BJ (cell line): ENCODE data around the gene RNU6-1. TPM values are rescaled to one million over a fixed set of nuclear protein-coding genes. Genes with fewer than 3 reads are reported as not detected.

Experiments used
- CTCF ChIA-PET: fragments of 350-600 bp; formaldehyde crosslinking; extraction: SDS; loops from one replicate; lab custom pipeline; 2021; ENCODE audit warnings: antibody characterized with exemption, inconsistent platforms; lab: Yijun Ruan, JAX
- POLR2A ChIA-PET: fragments of 300-600 bp; sonication (Branson Sonifier 250); formaldehyde crosslinking; extraction: SDS; loops from one replicate; lab custom pipeline; 2021; ENCODE audit warnings: antibody characterized with exemption; lab: Charles Lee
- DNase-seq: peaks from one replicate; pipeline ENCODE4 v3.0.0-alpha.2; 2011; ENCODE audit warnings: low read depth
- H3K27me3 ChIP-seq: 2 replicates; pipeline ENCODE4 v1.6.0; 2011; ENCODE audit warnings: low read length; ENCODE audit not compliant: control insufficient read depth, insufficient read depth
- H3K36me3 ChIP-seq: 2 replicates; pipeline ENCODE4 v1.5.1; 2011; ENCODE audit warnings: low read length; ENCODE audit not compliant: control insufficient read depth, insufficient read depth
- H3K4me3 ChIP-seq: 2 replicates; pipeline ENCODE4 v1.5.1; 2011; ENCODE audit warnings: low read depth, mild to moderate bottlenecking, control low read depth, low read length
- polyA plus RNA-seq: library from polyadenylated mRNA; depleted of rRNA; stranded (reverse); fragments of >200 nt; gene quantifications from 2 replicates; pipeline ENCODE4 v1.2.3, GENCODE V29; 2011
- TF ChIP-seq, protein P1 (sequence below): IDR thresholded peaks from 2 replicates; pipeline ENCODE4 v1.5.1; 2011; ENCODE audit warnings: low read depth, mild to moderate bottlenecking, control low read depth, inconsistent platforms, low read length, moderate library complexity; ENCODE audit not compliant: insufficient read depth

The RNU6-1 gene
- polyA plus RNA-seq, 1 experiment = not detected

- DNase-seq = no peak
- CTCF ChIA-PET = interaction anchor here (0.5 to 2.3 kb wide), 3 partner anchors 9 to 529 kb away, joined by 3 to 9 read pairs (median 6); no protein-coding TSS in a partner anchor
- TF ChIP-seq, protein P1, sequence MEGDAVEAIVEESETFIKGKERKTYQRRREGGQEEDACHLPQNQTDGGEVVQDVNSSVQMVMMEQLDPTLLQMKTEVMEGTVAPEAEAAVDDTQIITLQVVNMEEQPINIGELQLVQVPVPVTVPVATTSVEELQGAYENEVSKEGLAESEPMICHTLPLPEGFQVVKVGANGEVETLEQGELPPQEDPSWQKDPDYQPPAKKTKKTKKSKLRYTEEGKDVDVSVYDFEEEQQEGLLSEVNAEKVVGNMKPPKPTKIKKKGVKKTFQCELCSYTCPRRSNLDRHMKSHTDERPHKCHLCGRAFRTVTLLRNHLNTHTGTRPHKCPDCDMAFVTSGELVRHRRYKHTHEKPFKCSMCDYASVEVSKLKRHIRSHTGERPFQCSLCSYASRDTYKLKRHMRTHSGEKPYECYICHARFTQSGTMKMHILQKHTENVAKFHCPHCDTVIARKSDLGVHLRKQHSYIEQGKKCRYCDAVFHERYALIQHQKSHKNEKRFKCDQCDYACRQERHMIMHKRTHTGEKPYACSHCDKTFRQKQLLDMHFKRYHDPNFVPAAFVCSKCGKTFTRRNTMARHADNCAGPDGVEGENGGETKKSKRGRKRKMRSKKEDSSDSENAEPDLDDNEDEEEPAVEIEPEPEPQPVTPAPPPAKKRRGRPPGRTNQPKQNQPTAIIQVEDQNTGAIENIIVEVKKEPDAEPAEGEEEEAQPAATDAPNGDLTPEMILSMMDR = no peak
- POLR2A ChIA-PET = no interaction called here
- Histone ChIP-seq H3K27me3 (peaks cover 77% of the 10 kb centered on the region), H3K4me3 (no peak overlapping the region), H3K36me3 (no peaks in the 10 kb centered on the region)
Observed at GRCh38 chr15:67824197-67824968, 15.5 kb downstream of the RNU6-1 start.

- ChIA-PET POLR2A (no interaction called here), CTCF (interaction anchor here (2.2 to 2.3 kb wide), 2 partner anchors 8 to 367 kb away, joined by 6 to 9 read pairs; no protein-coding TSS in a partner anchor)
- TF ChIP-seq, protein P1 = no peak
- Histone ChIP-seq H3K27me3 (peaks cover 76% of the 10 kb centered on the region), H3K4me3 (no peak overlapping the region), H3K36me3 (no peaks in the 10 kb centered on the region)
- DNase-seq = no peak
Observed at GRCh38 chr15:67823314-67824196, 16.3 kb downstream of the RNU6-1 start.

DNA sequence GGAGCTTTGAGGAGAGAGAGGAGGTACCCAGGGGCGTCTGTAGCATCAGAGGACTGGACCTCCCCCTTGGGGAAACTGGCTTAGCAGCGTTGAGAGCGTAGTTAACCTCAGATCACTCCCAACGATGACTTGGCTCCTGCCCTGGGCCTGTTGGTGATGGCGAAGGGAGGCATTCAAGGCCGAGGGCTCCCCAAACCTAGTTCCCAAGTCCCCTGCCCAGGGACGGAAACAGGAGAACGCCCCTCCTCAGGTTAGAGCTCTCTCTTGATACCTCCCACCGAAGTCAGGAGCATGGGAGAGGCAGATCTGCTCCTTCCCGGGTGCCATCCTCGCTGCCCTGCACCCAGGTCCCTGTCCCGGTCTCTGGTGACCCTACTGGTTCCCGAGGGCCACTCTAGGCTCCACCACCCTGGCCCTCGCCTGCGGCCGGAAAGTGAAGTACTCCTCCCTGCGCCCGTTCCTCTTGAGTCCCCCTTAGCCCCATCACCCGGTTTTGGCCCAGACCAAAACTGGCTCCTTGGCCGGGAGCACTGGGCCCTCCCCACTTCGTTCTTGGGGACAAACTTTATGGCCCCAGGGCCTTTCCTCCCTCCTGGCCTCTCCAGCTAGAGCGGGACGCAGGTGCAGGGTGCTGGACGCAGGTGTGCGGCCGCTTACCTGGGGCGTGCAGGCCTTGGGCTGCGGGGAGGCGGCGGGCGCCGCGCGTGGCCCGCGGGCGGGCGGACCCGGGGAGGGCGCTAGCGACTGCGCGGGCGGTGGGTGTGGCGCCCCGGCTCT lies 17.1 kb downstream of the RNU6-1 start:
- Histone ChIP-seq H3K27me3 (peaks cover 74% of the 10 kb centered on the region), H3K4me3 (no peak overlapping the region), H3K36me3 (no peaks in the 10 kb centered on the region)
- TF ChIP-seq, protein P1 = no peak
- DNase-seq = no peak
- CTCF ChIA-PET = interaction anchor here (2.2 kb wide), 1 partner anchor 366 kb away, joined by 9 read pairs; no protein-coding TSS in a partner anchor
- POLR2A ChIA-PET = no interaction called here

DNA sequence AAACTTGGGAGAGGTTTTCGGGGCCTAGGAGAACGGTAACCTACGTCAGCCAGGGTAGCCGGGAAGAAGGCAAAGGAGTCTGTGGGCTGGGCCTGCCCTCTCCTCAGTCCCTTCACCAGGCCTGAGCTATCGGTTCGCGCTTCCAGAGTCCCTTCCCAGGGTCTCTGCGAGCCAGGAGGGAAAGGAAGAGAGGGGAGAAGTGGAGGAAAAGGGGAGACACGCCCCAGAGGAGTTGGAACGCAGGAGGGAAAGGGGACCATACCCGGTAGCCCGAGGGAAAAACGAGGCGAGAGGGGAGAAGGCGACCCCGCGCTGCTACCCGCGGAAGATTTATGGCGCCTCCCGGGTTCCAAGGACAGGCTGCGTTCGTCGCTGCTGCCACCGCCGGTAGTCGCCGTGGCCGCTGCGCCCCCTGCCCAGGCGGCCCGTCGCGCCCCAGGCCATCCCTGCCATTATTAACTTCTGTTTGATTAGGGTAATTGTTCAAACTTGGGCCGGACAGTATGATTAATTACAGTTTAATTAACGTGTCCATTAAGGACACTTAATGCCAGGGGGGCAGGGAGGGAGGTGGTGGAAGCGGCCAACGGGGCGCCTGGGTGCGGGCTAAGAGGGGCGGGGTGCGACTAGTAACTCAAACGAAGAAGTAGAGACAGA lies 17.9 kb downstream of the RNU6-1 start:
- no peak for DNase-seq
- no peaks in the 10 kb centered on the region for H3K36me3 ChIP-seq
- no peak overlapping the region for H3K4me3 ChIP-seq
- POLR2A ChIA-PET = no interaction called here
- CTCF ChIA-PET = interaction anchor here (1.2 kb wide), 1 partner anchor 874 kb away, joined by 3 read pairs; no protein-coding TSS in a partner anchor
- H3K27me3 ChIP-seq = peaks cover 76% of the 10 kb centered on the region
- TF ChIP-seq, protein P1 = no peak
